ENCODE measurements around the gene TCN2. TPM values are rescaled to one million over a fixed set of nuclear protein-coding genes. Genes with fewer than 3 reads are reported as not detected.
"Not testable (repeated sequence)": the region's sequence is repeated elsewhere in the genome, so short reads cannot be mapped to it uniquely, and the experiment has no call there.

Gene TCN2
- total and polyA plus RNA-seq, 9 of the 15 experiments (the other 6 are each of a cell fraction or from before 2014, with no cell fraction given): 0.88 to 5.4 (median 1.7) TPM

- TF ChIP-seq JUND (IDR thresholded peaks at IDR 0.05; ENCODE audit: borderline replicate concordance, low read depth, low read length): 0 out of 2 replicates have a peak, but pooled peaks have one; percentile 9
- TF ChIP-seq JUND (tag; IDR thresholded peaks at IDR 0.05; ENCODE audit: borderline replicate concordance, low read depth, low read length): not testable (repeated sequence)
- 0 out of 2 replicates have a peak, but pooled peaks have one; percentile 37 for TF ChIP-seq PBX2 (CRISPR knock-in tag; IDR thresholded peaks at IDR 0.05; ENCODE audit: low read depth)
- 0 out of 2 replicates have a peak, but pooled peaks have one; percentile 23 for TF ChIP-seq PBX2 (tag; conservative IDR thresholded peaks at IDR 0.05; ENCODE audit: low read depth)
- peak; percentile 37 for TF ChIP-seq POLR2G (IDR thresholded peaks at IDR 0.05; ENCODE audit: low read depth, low read length)
- peak; percentile 92 for TF ChIP-seq ZNF740 (CRISPR knock-in tag; IDR thresholded peaks at IDR 0.05)
- TF ChIP-seq ZNF740 (tag; IDR thresholded peaks at IDR 0.05): peak in 1 of 2 experiments; percentile 60; a peak in 1 of 4 replicates
- TF ChIP-seq RBFOX2 (IDR thresholded peaks at IDR 0.05; ENCODE audit: low read depth, low read length): 0 out of 2 replicates have a peak, but pooled peaks have one; percentile 25
These were observed 46.3 kb upstream of the TCN2 start (continued) for GRCh38 chr22:30560643-30561202.

All from K562 (cell line).